ENCODE results near the gene TIE1.
"Not testable (repeated sequence)": the region's sequence is repeated elsewhere in the genome, so short reads cannot be mapped to it uniquely, and the experiment has no call there.

Gene TIE1

GRCh38 chr1:43363283-43363934 lies 62.6 kb downstream of the TIE1 start:
- DNase-seq (ENCODE audit: low spot score) = no peak

DNA sequence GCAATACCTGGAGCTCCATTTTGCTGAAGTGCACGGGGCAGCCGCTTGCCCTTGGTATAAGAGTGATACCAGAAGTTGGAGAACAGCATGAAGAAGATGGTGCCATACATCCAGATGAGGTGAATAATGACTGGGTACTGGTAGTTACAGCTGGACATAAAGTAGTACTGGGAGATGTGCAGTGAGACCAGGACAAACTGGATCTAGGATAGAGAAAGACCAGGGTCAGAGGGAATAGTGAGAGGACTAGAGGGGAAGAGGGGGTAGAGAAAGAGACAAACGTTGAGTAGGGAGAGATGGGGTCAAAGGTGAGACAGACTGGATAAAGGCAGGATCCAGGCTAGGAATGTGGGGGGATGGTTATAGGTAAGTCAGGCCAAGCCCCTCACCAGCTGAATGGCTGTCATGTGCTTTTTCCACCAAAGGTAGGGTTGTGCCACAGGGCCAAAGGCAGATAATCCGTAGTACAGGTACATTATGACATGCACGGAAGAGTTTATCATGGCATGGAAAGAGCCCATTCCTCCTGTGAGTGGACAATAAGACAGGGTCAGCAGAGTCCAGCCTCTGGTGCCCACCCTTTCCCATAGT lies 63.2 kb downstream of the TIE1 start:
- DNase-seq (ENCODE audit: low spot score) = no peak

DNA sequence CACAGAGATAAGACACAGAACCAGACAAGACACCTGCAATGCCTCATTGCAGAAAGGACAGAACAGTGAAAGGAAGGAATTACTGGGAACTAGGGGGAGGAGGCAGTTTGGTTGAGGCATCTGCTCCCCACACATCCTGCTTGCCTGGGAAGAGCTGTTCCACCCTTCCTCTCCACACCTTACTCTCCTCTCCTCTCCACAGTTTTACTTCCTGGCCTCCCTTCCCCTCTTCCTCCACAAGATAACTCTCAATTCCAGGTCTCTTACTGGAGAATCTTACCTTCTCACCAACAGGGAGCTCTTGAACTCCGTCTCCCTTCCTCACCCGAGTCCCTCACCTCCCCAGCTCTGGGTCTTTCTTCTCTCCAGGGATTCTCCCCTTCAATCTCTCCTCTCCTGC lies 64.9 kb downstream of the TIE1 start:
- no peak for DNase-seq (ENCODE audit: low spot score)

GRCh38 chr1:43366179-43366578 lies 65.4 kb downstream of the TIE1 start:
- no peak for DNase-seq (ENCODE audit: low spot score)

GRCh38 chr1:43366601-43367025 lies 65.8 kb downstream of the TIE1 start:
- no peak for DNase-seq (ENCODE audit: low spot score)

DNA sequence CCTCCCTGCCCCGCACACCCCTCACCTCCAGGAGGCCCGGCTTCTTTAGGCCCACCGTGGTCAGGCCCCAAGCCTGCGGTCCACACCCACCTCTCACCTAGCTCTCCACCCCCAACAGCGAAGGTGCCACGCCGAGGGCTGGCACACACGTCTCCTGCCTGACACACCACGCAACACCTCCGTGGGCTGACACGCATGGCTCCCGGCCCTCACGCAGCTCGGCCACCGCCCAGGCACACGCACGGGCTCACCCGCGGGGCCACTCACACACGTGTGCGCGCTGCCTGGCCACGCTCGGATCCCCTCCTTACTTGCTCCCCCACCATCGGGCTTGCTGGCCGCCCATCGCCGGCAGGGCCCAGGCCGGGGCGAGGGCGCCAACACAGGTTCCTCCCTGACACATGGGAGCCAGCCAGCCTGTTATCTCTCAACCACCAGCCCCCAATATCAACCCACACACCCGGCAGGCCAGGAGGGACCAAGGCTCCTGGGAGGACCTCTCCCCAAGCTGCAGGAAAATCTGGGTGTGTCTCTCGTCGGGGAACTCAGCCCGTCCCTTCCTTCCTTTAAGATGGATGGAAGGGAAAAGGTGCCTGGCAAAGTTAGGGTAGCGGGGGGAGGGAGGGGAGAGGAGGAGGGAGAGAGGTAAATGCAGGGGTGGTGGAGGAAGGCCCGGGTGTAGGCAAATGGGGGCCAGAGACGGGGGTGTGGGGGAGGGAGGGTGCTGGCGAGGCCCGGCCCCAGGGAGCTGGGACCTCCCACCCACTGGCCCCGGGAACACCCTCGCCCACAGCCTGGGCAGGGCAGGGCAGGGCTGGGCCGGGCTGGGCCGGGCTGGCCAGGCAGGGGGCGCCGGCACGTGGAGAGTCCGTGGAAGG lies 66.5 kb downstream of the TIE1 start:
- DNase-seq (ENCODE audit: low spot score) = no peak

GRCh38 chr1:43367904-43368645 lies 67.3 kb downstream of the TIE1 start, which contains the start of gene ELOVL1:
ELOVL1 (minus strand) TSS chr1:43368011; CDS start chr1:43365609, 2,402 bp downstream.
- DNase-seq (ENCODE audit: low spot score) = peak; percentile 89

DNA sequence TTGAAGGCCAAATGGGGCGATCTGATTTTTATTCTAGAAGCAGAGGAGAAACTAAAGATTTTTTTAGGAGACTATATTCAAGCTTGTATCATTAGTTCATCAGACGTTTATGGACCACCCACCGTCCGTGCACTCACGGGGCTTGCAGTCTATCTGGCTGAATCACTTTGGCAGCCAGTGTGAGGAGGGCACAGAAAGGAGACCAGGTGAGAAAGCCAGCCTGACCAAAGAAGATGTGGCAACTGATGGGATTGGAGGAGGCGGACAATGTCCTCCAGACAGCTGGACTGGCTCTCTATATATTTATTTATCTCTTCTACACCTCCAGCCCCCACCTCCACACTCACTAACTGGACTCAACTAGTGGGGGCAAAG lies 67.9 kb downstream of the TIE1 start:
- DNase-seq (ENCODE audit: low spot score) = peak; percentile 72

GRCh38 chr1:43369779-43370178 lies 69.0 kb downstream of the TIE1 start:
- DNase-seq (ENCODE audit: low spot score) = not testable (repeated sequence)

DNA sequence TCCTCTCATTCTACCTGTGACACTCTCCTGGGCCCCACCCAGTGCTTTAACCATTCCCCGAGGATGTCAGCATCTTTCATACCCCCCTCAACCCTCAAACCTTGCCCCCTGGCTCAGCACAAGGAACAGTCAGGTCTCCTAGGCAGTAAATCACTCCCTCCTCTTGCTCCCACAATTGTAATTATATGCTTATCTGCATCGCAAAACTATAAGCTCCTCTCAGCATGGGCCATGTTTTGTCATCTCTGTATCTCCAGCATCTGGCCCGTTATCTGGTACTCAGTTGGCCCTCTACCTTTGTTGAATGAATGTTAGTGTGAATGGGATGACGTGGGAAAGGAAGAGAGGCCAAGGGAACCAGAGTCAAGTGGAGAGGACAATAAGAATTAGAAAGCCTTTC lies 69.8 kb downstream of the TIE1 start:
- DNase-seq (ENCODE audit: low spot score) = no peak

DNA sequence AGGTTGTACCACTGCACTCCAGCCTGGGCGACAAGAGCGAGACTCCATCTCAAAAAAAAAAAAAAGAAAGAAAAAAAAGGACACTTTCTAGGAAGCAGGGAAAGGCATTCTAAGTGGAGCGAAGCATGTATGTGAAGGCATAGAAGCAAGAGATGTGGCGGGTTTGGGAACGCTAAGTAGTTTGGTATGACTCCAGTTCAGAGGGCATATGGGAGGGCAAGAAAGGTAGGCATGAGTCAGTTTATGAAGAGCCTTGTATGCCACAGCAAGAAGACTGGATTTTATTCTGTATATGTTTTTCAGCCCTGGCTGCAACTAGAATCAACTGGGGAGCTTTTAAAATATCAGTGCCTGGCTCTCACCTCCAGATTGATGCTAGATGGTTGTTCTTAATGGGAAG lies 71.4 kb downstream of the TIE1 start:
- no peak for DNase-seq (ENCODE audit: low spot score)
